OCI-LY1 (cell line): ENCODE data around the gene SAFB.

Experiments
- H2AFZ ChIP-seq: fragments of 200-600 bp; sonication (generic), shearing (Covaris generic); 2 replicates; pipeline ENCODE4 v1.6.0; 2014; ENCODE audit warnings: antibody characterized with exemption, mild to moderate bottlenecking, low read length
- H3F3A ChIP-seq: fragments of 200-600 bp; sonication (generic), shearing (Covaris generic); 2 replicates; pipeline ENCODE4 v1.6.0; 2014; ENCODE audit warnings: mild to moderate bottlenecking, antibody characterized with exemption, low read length, moderate library complexity; ENCODE audit not compliant: insufficient read depth
- H3K27ac ChIP-seq: fragments of 200-600 bp; sonication (generic); 2 replicates; pipeline ENCODE4 v1.5.1; 2014; ENCODE audit warnings: low read length, mixed run types, mild to moderate bottlenecking, low read depth; ENCODE audit not compliant: poor library complexity, severe bottlenecking
- H3K27me3 ChIP-seq: fragments of 200-600 bp; sonication (generic); 2 replicates; pipeline ENCODE4 v1.6.0; 2014; ENCODE audit warnings: antibody characterized with exemption, mild to moderate bottlenecking, low read length, moderate library complexity; ENCODE audit not compliant: insufficient read depth
- H3K36me3 ChIP-seq: fragments of 200-600 bp; sonication (generic); 2 replicates; pipeline ENCODE4 v1.6.1; 2014; ENCODE audit warnings: mild to moderate bottlenecking, antibody characterized with exemption, low read length, moderate library complexity, mixed read lengths; ENCODE audit not compliant: insufficient read depth
- H3K4me1 ChIP-seq: fragments of 200-600 bp; sonication (generic); 2 replicates; pipeline ENCODE4 v1.5.1; 2014; ENCODE audit warnings: mild to moderate bottlenecking, low read length, moderate library complexity; ENCODE audit not compliant: insufficient read depth, severe bottlenecking
- H3K4me2 ChIP-seq: fragments of 200-600 bp; sonication (generic), shearing (Covaris generic); 2 replicates; pipeline ENCODE4 v1.6.1; 2014; ENCODE audit warnings: low read length
- H3K4me3 ChIP-seq: fragments of 200-600 bp; sonication (generic); 2 replicates; pipeline ENCODE4 v1.5.1; 2014; ENCODE audit warnings: low read length, low read depth, mild to moderate bottlenecking, mixed read lengths; ENCODE audit not compliant: poor library complexity, severe bottlenecking
- H3K79me2 ChIP-seq: fragments of 200-600 bp; shearing (Covaris generic); 2 replicates; pipeline ENCODE4 v1.6.1; 2016; ENCODE audit warnings: mixed run types, low read length, mixed read lengths; ENCODE audit not compliant: insufficient read depth
- H3K9ac ChIP-seq: fragments of 200-600 bp; sonication (generic), shearing (Covaris generic); 2 replicates; pipeline ENCODE4 v1.6.1; 2014; ENCODE audit warnings: mild to moderate bottlenecking, low read length, mixed read lengths
- H3K9me2 ChIP-seq: fragments of 200-600 bp; sonication (generic), shearing (Covaris generic); 2 replicates; pipeline ENCODE4 v1.6.1; 2014; ENCODE audit warnings: low read depth, mild to moderate bottlenecking, low read length, mixed read lengths
- H3K9me3 ChIP-seq: fragments of 200-600 bp; shearing (Covaris generic); 2 replicates; pipeline ENCODE4 v1.6.1; 2014; ENCODE audit warnings: low read length, mixed read lengths
- H4K20me1 ChIP-seq: fragments of 200-600 bp; sonication (generic), shearing (Covaris generic); 2 replicates; pipeline ENCODE4 v1.6.0; 2016; ENCODE audit warnings: mild to moderate bottlenecking, low read length; ENCODE audit not compliant: insufficient read depth
- EZH2 ChIP-seq: fragments of 200-600 bp; sonication (generic), shearing (Covaris generic); IDR thresholded peaks from 2 replicates; pipeline ENCODE4 v1.8.0; 2017; ENCODE audit warnings: borderline replicate concordance, mixed run types, mild to moderate bottlenecking, antibody characterized with exemption, low read length, moderate library complexity, mixed read lengths
- TF ChIP-seq, protein P1 (sequence below): fragments of 200-600 bp; sonication (generic), shearing (Covaris generic); IDR thresholded peaks from 2 replicates; pipeline ENCODE4 v1.5.1; 2017; ENCODE audit warnings: mild to moderate bottlenecking, antibody characterized with exemption, low read length, moderate library complexity, mixed read lengths

The SAFB gene

GRCh38 chr19:5703819-5704818, 81.2 kb downstream of the SAFB start:
- peaks cover 6% of the 10 kb centered on the region for H3K4me1 ChIP-seq
- H3K27ac ChIP-seq: no peak overlapping the region

GRCh38 chr19:5705552-5705951, 82.7 kb downstream of the SAFB start:
- Histone ChIP-seq H3K27me3 (no peaks in the 10 kb centered on the region), H3K9me2 (no peaks in the 10 kb centered on the region), H4K20me1 (no peaks in the 10 kb centered on the region), H3K27ac (no peak overlapping the region), H3K4me2 (no peak overlapping the region), H2AFZ (no peak overlapping the region), H3K4me3 (no peak overlapping the region), H3K36me3 (peaks cover 83% of the 10 kb centered on the region), H3K9me3 (no peaks in the 10 kb centered on the region), H3K4me1 (no peaks in the 10 kb centered on the region), H3K9ac (no peak overlapping the region), H3K79me2 (no peaks in the 10 kb centered on the region), H3F3A (no peaks in the 10 kb centered on the region)
- TF ChIP-seq EZH2: no peak
- TF ChIP-seq, protein P1, sequence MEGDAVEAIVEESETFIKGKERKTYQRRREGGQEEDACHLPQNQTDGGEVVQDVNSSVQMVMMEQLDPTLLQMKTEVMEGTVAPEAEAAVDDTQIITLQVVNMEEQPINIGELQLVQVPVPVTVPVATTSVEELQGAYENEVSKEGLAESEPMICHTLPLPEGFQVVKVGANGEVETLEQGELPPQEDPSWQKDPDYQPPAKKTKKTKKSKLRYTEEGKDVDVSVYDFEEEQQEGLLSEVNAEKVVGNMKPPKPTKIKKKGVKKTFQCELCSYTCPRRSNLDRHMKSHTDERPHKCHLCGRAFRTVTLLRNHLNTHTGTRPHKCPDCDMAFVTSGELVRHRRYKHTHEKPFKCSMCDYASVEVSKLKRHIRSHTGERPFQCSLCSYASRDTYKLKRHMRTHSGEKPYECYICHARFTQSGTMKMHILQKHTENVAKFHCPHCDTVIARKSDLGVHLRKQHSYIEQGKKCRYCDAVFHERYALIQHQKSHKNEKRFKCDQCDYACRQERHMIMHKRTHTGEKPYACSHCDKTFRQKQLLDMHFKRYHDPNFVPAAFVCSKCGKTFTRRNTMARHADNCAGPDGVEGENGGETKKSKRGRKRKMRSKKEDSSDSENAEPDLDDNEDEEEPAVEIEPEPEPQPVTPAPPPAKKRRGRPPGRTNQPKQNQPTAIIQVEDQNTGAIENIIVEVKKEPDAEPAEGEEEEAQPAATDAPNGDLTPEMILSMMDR: no peak

More at GRCh38 chr19:5703819-5704818, 81.2 kb downstream of the SAFB start:
- H3K27me3 ChIP-seq: no peaks in the 10 kb centered on the region
- H3K4me2 ChIP-seq: no peak overlapping the region
- no peaks in the 10 kb centered on the region for H3F3A ChIP-seq
- no peak for TF ChIP-seq EZH2
- TF ChIP-seq, protein P1: no peak
- H3K9ac ChIP-seq: no peak overlapping the region
- no peaks in the 10 kb centered on the region for H4K20me1 ChIP-seq
- H3K9me3 ChIP-seq: no peaks in the 10 kb centered on the region
- H3K9me2 ChIP-seq: no peaks in the 10 kb centered on the region
- H3K36me3 ChIP-seq: peaks cover 82% of the 10 kb centered on the region
- no peak overlapping the region for H3K4me3 ChIP-seq
- no peak overlapping the region for H2AFZ ChIP-seq
- no peaks in the 10 kb centered on the region for H3K79me2 ChIP-seq

DNA sequence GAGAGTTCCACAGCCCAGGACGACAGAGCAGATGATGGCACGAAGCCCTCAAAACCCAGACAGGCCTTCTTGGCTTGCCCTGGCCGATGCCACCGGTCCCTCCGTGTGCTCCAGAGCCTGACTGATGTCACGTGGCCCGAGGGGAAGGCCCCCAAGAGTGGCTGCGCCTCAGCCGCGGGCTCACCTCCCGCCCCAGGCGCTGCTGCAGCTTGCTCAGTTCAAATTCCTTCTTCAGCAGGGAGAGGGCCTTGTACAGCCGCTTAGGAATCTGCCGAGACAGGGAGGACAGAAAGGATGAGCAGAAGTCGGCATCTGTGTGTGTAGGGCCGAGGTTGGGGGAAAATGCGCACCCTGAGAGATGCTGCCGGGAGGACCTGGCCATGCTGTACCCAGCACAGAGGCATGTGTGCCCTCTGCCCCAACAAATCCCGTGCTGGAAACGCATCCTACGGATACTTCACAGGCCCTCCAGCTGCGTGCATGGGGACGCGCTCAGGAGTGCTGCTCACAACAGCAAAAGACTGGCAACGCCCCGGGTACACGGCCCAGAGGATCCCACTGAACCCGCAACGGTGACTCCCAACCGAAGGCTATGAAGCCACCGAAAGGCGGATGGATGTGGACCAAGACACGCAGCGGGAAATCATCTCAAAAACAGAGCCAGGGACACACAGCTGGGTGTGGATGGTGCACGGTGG, 84.1 kb downstream of the SAFB start:
- Histone ChIP-seq H4K20me1 (no peaks in the 10 kb centered on the region), H3K36me3 (peaks cover 87% of the 10 kb centered on the region), H3F3A (no peaks in the 10 kb centered on the region), H3K9ac (no peak overlapping the region), H3K27me3 (no peaks in the 10 kb centered on the region), H3K4me1 (no peaks in the 10 kb centered on the region), H3K79me2 (no peaks in the 10 kb centered on the region), H2AFZ (no peak overlapping the region), H3K4me2 (no peak overlapping the region), H3K27ac (no peak overlapping the region), H3K4me3 (no peak overlapping the region), H3K9me2 (no peaks in the 10 kb centered on the region), H3K9me3 (no peaks in the 10 kb centered on the region)
- no peak for TF ChIP-seq EZH2
- TF ChIP-seq, protein P1: no peak
